ENCODE measurements around the gene SERPINA6. TPM values are rescaled to one million over a fixed set of nuclear protein-coding genes. Genes with fewer than 3 reads are reported as not detected.

The SERPINA6 gene
- total RNA-seq, 1 donor from 2014 or later = not detected

GRCh38 chr14:94316692-94317091 is 6.4 kb downstream of the SERPINA6 start:
- no peak for TF ChIP-seq CTCF (IDR thresholded peaks at IDR 0.05)
- ATAC-seq (no peak), DNase-seq (no peak)
- Histone ChIP-seq H3K4me3 (no peak overlapping the region), H3K27me3 (no peaks in the 10 kb centered on the region), H3K9me3 (no peaks in the 10 kb centered on the region), H3K4me1 (no peaks in the 10 kb centered on the region), H3K36me3 (no peaks in the 10 kb centered on the region), H3K27ac (no peak overlapping the region)
- intact Hi-C loops (cut with DNase I) = no loop called here

- no peak for ATAC-seq
- no peaks in the 10 kb centered on the region for H3K9me3 ChIP-seq
- H3K4me3 ChIP-seq = no peak overlapping the region
- no peak for DNase-seq
- no peak for TF ChIP-seq CTCF (IDR thresholded peaks at IDR 0.05)
- no peak overlapping the region for H3K27ac ChIP-seq
- intact Hi-C loops (cut with DNase I) = no loop called here
- H3K27me3 ChIP-seq = no peaks in the 10 kb centered on the region
- H3K4me1 ChIP-seq = no peaks in the 10 kb centered on the region
- H3K36me3 ChIP-seq = no peaks in the 10 kb centered on the region
These were observed 8.2 kb downstream of the SERPINA6 start for GRCh38 chr14:94314890-94315289.

- no peak overlapping the region for H3K27ac ChIP-seq
- no peak for TF ChIP-seq CTCF (IDR thresholded peaks at IDR 0.05)
- intact Hi-C loops (cut with DNase I) = no loop called here
- ATAC-seq (no peak), DNase-seq (no peak)
- H3K36me3 ChIP-seq = no peaks in the 10 kb centered on the region
- H3K9me3 ChIP-seq = no peaks in the 10 kb centered on the region
- no peaks in the 10 kb centered on the region for H3K4me1 ChIP-seq
- no peaks in the 10 kb centered on the region for H3K27me3 ChIP-seq
- no peak overlapping the region for H3K4me3 ChIP-seq
These were observed 9.0 kb downstream of the SERPINA6 start for GRCh38 chr14:94313991-94314655.

GRCh38 chr14:94312481-94313246 is 10.5 kb downstream of the SERPINA6 start:
- Histone ChIP-seq H3K27me3 (no peaks in the 10 kb centered on the region), H3K27ac (no peak overlapping the region), H3K36me3 (no peaks in the 10 kb centered on the region), H3K4me1 (no peaks in the 10 kb centered on the region), H3K9me3 (no peaks in the 10 kb centered on the region), H3K4me3 (no peak overlapping the region)
- TF ChIP-seq CTCF (IDR thresholded peaks at IDR 0.05) = no peak
- intact Hi-C loops (cut with DNase I) = no loop called here
- no peak for ATAC-seq
- DNase-seq = no peak

GRCh38 chr14:94310248-94310647 is 12.9 kb downstream of the SERPINA6 start:
- intact Hi-C loops (cut with DNase I) = no loop called here
- no peak for TF ChIP-seq CTCF (IDR thresholded peaks at IDR 0.05)
- no peak for DNase-seq

More at GRCh38 chr14:94310248-94310647, 12.9 kb downstream of the SERPINA6 start:
- Histone ChIP-seq H3K4me1 (no peaks in the 10 kb centered on the region), H3K9me3 (peaks cover 3% of the 10 kb centered on the region), H3K36me3 (no peaks in the 10 kb centered on the region), H3K27ac (no peak overlapping the region), H3K27me3 (no peaks in the 10 kb centered on the region), H3K4me3 (no peak overlapping the region)
- ATAC-seq = no peak

All from upper lobe of right lung (tissue), 1 donor.